H9 (cell line): ENCODE data around the gene TFG. TPM values are rescaled to one million over a fixed set of nuclear protein-coding genes. Genes with fewer than 3 reads are reported as not detected.

ENCODE experiments used
- DNase-seq: peaks from one replicate; pipeline ENCODE4 v3.0.0-alpha.2; 2017
- H2AFZ ChIP-seq: one replicate; pipeline ENCODE4 v1.6.1; 2013; ENCODE audit warnings: mild to moderate bottlenecking, low read length, control low read depth, moderate library complexity
- H2AK5ac ChIP-seq: 2 replicates; pipeline ENCODE4 v1.6.1; 2013; ENCODE audit warnings: low read length, control low read depth, mixed read lengths; ENCODE audit not compliant: insufficient read length
- H2BK120ac ChIP-seq: one replicate; pipeline ENCODE4 v1.6.1; 2013; ENCODE audit warnings: low read depth, mild to moderate bottlenecking, low read length, control low read depth, inconsistent platforms; ENCODE audit not compliant: poor library complexity, severe bottlenecking
- H2BK12ac ChIP-seq: 2 replicates; pipeline ENCODE4 v1.6.1; 2013; ENCODE audit warnings: low read length, control low read depth, mixed read lengths, low read depth; ENCODE audit not compliant: insufficient read length
- H2BK15ac ChIP-seq: 2 replicates; pipeline ENCODE4 v1.6.1; 2013; ENCODE audit warnings: low read depth, low read length, control low read depth
- H2BK20ac ChIP-seq: one replicate; pipeline ENCODE4 v1.6.1; 2013; ENCODE audit warnings: low read depth, mild to moderate bottlenecking, low read length, control low read depth, inconsistent platforms; ENCODE audit not compliant: poor library complexity, severe bottlenecking
- H2BK5ac ChIP-seq: 2 replicates; pipeline ENCODE4 v1.6.1; 2013; ENCODE audit warnings: low read length, control low read depth, mixed read lengths; ENCODE audit not compliant: insufficient read length
- H3K14ac ChIP-seq: 2 replicates; pipeline ENCODE4 v1.6.1; 2013; ENCODE audit warnings: low read length, control low read depth; ENCODE audit not compliant: insufficient read depth
- H3K18ac ChIP-seq: 2 replicates; pipeline ENCODE4 v1.6.1; 2013; ENCODE audit warnings: low read depth, mild to moderate bottlenecking, mixed read lengths, low read length, control low read depth; ENCODE audit not compliant: insufficient read length
- H3K23ac ChIP-seq: 2 replicates; pipeline ENCODE4 v1.6.1; 2013; ENCODE audit warnings: low read length, control low read depth, mixed read lengths, low read depth; ENCODE audit not compliant: insufficient read length
- H3K23me2 ChIP-seq: 2 replicates; pipeline ENCODE4 v1.6.1; 2013; ENCODE audit warnings: low read depth, mild to moderate bottlenecking, mixed read lengths, low read length, control low read depth; ENCODE audit not compliant: insufficient read length, poor library complexity, severe bottlenecking
- H3K27ac ChIP-seq: 2 replicates; pipeline ENCODE4 v1.5.1; 2013; ENCODE audit warnings: low read length, control low read depth, mixed read lengths, low read depth; ENCODE audit not compliant: insufficient read length
- H3K27me3 ChIP-seq: 2 replicates; pipeline ENCODE4 v1.6.1; 2013; ENCODE audit warnings: low read length, control low read depth, inconsistent platforms; ENCODE audit not compliant: insufficient read depth
- H3K4ac ChIP-seq: 2 replicates; pipeline ENCODE4 v1.6.1; 2013; ENCODE audit warnings: low read depth, mild to moderate bottlenecking, control low read depth, inconsistent platforms, low read length, moderate library complexity
- H3K4me1 ChIP-seq: 2 replicates; pipeline ENCODE4 v1.6.1; 2013; ENCODE audit warnings: low read length, control low read depth, inconsistent platforms; ENCODE audit not compliant: insufficient read depth
- H3K4me2 ChIP-seq: 2 replicates; pipeline ENCODE4 v1.6.1; 2013; ENCODE audit warnings: low read length, control low read depth, mixed read lengths; ENCODE audit not compliant: insufficient read length, insufficient read depth
- H3K56ac ChIP-seq: 2 replicates; pipeline ENCODE4 v1.6.1; 2013; ENCODE audit warnings: low read depth, mild to moderate bottlenecking, mixed read lengths, low read length, control low read depth; ENCODE audit not compliant: insufficient read length
- H3K79me1 ChIP-seq: 2 replicates; pipeline ENCODE4 v1.6.1; 2013; ENCODE audit warnings: low read depth, mild to moderate bottlenecking, moderate library complexity, low read length, control low read depth, inconsistent platforms; ENCODE audit not compliant: insufficient read depth, poor library complexity, severe bottlenecking
- H3K79me2 ChIP-seq: 2 replicates; pipeline ENCODE4 v1.6.1; 2013; ENCODE audit warnings: low read length, control low read depth, inconsistent platforms; ENCODE audit not compliant: insufficient read depth
- H3K9ac ChIP-seq: 2 replicates; pipeline ENCODE4 v1.6.1; 2013; ENCODE audit warnings: low read length, control low read depth, mixed read lengths; ENCODE audit not compliant: insufficient read length; ENCODE audit errors: extremely low read depth
- H3K9me3 ChIP-seq: one replicate; pipeline ENCODE4 v1.6.1; 2013; ENCODE audit warnings: low read depth, low read length, inconsistent platforms; ENCODE audit not compliant: control insufficient read depth
- H3T11ph ChIP-seq: one replicate; pipeline ENCODE4 v1.6.1; 2013; ENCODE audit warnings: mild to moderate bottlenecking, low read length, control low read depth, inconsistent platforms
- H4K20me1 ChIP-seq: one replicate; pipeline ENCODE4 v1.6.1; 2013; ENCODE audit not compliant: control insufficient read depth, insufficient read length, insufficient read depth
- H4K5ac ChIP-seq: 2 replicates; pipeline ENCODE4 v1.6.1; 2013; ENCODE audit warnings: low read depth, mild to moderate bottlenecking, mixed read lengths, low read length, control low read depth; ENCODE audit not compliant: insufficient read length
- H4K8ac ChIP-seq: replicated peaks from 2 replicates; pipeline ENCODE4 v1.6.1; 2013; ENCODE audit warnings: low read length, control low read depth, mixed read lengths, low read depth; ENCODE audit not compliant: insufficient read length
- H4K91ac ChIP-seq: 2 replicates; pipeline ENCODE4 v1.6.1; 2013; ENCODE audit warnings: low read depth, mild to moderate bottlenecking, moderate library complexity, mixed read lengths, low read length, control low read depth; ENCODE audit not compliant: insufficient read length
- H3K27ac Mint-ChIP-seq, 3 experiments: 2 replicates in 2 of 3; 3 replicates in 1 of 3; pipeline ENCODE4 v1.8.0; 2020 to 2021; ENCODE audit warnings: mixed read lengths in 3 of 3, mild to moderate bottlenecking in 1 of 3, moderate library complexity in 1 of 3
- H3K27me3 Mint-ChIP-seq: 2 replicates; pipeline ENCODE4 v1.8.0; 2021; ENCODE audit warnings: low read depth, mild to moderate bottlenecking, moderate library complexity, mixed read lengths
- H3K36me3 Mint-ChIP-seq, 3 experiments: 2 replicates in 2 of 3; 3 replicates in 1 of 3; pipeline ENCODE4 v1.8.0; 2020 to 2021; ENCODE audit warnings: low read depth in 3 of 3, mixed read lengths in 3 of 3; ENCODE audit not compliant: insufficient read depth in 1 of 3
- H3K4me1 Mint-ChIP-seq, 2 experiments: 2 replicates each; pipeline ENCODE4 v1.8.0; 2020; ENCODE audit warnings: mixed read lengths in 2 of 2
- H3K4me3 Mint-ChIP-seq, 2 experiments: 2 replicates in 1 of 2; 3 replicates in 1 of 2; pipeline ENCODE4 v1.8.0; 2020 to 2021; ENCODE audit warnings: mild to moderate bottlenecking in 2 of 2, mixed read lengths in 2 of 2, moderate library complexity in 1 of 2
- H3K9me3 Mint-ChIP-seq, 2 experiments: 2 replicates in 1 of 2; 3 replicates in 1 of 2; pipeline ENCODE4 v1.8.0; 2020; ENCODE audit warnings: mild to moderate bottlenecking in 2 of 2, mixed read lengths in 2 of 2, moderate library complexity in 1 of 2
- WGBS: extraction: QIAGEN DNeasy Blood & Tissue Kit; methylation state at CpG from one replicate; pipeline ENCODE4 v1.1.7; 2013; ENCODE audit warnings: missing lambda C conversion rate, low lambda C conversion rate, mixed read lengths; ENCODE audit not compliant: insufficient read length; ENCODE audit errors: extremely low coverage; 5-methylcytosine and 5-hydroxymethylcytosine counted together
- total RNA-seq: library from RNA; stranded (reverse); gene quantifications from 2 replicates; pipeline ENCODE4 v1.2.1, GENCODE V29; 2021
- TF ChIP-seq, protein P1 (sequence below): fragments of 200-600 bp; sonication (generic); conservative IDR thresholded peaks from 3 replicates; pipeline ENCODE4 v1.8.0; 2021; ENCODE audit warnings: antibody characterized with exemption, mild to moderate bottlenecking

Gene TFG
- total RNA-seq, 1 experiment from 2014 or later, result 80.7 TPM

DNA sequence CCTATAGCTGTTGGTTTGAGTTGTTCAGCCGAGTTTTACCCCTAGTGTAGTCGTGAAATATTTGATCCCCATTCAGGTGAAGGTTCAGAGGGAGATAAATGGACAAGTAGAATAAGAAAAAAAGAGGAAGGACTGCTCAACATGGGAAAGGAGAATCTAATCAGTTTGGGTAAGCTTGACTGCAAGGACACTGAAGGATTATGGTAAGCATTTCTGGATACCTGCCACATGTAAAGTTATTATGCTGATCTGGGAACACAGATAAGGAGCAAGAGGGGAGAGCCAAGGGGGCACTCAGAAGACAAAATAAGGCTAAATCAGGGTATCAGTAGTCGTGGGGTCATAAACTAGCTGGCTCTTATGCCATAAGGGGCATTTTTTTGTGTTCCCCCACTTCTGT, 49.9 kb downstream of the TFG start:
- Mint-ChIP-seq H3K9me3 (no peaks in the 10 kb centered on the region), H3K36me3 (no peaks in the 10 kb centered on the region; a peak in 1 of 7 replicates), H3K4me3 (no peak overlapping the region), H3K4me1 (peaks cover 31 to 37% of the 10 kb centered on the region in 2 experiments), H3K27ac (peak overlapping the region in 1 of 3 experiments; percentile 6; a peak in 2 of 7 replicates), H3K27me3 (no peaks in the 10 kb centered on the region)
- no peaks in the 10 kb centered on the region for H3K4me1 ChIP-seq
- no peak overlapping the region for H2BK20ac ChIP-seq
- H4K8ac ChIP-seq, result no peak overlapping the region
- no peaks in the 10 kb centered on the region for H3K79me2 ChIP-seq
- H3K9ac ChIP-seq, result no peak overlapping the region
- H2BK120ac ChIP-seq, result no peak overlapping the region
- H3K18ac ChIP-seq, result no peak overlapping the region
- TF ChIP-seq, protein P1, sequence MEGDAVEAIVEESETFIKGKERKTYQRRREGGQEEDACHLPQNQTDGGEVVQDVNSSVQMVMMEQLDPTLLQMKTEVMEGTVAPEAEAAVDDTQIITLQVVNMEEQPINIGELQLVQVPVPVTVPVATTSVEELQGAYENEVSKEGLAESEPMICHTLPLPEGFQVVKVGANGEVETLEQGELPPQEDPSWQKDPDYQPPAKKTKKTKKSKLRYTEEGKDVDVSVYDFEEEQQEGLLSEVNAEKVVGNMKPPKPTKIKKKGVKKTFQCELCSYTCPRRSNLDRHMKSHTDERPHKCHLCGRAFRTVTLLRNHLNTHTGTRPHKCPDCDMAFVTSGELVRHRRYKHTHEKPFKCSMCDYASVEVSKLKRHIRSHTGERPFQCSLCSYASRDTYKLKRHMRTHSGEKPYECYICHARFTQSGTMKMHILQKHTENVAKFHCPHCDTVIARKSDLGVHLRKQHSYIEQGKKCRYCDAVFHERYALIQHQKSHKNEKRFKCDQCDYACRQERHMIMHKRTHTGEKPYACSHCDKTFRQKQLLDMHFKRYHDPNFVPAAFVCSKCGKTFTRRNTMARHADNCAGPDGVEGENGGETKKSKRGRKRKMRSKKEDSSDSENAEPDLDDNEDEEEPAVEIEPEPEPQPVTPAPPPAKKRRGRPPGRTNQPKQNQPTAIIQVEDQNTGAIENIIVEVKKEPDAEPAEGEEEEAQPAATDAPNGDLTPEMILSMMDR, result no peak
- H3K23me2 ChIP-seq, result no peaks in the 10 kb centered on the region
- H4K20me1 ChIP-seq, result no peaks in the 10 kb centered on the region
- no peak overlapping the region for H4K91ac ChIP-seq
- no peak overlapping the region for H3K14ac ChIP-seq
- no peak overlapping the region for H3K23ac ChIP-seq
- H2AFZ ChIP-seq, result no peak overlapping the region
- H3T11ph ChIP-seq, result no peak overlapping the region
- no peaks in the 10 kb centered on the region for H3K27me3 ChIP-seq
- no peak overlapping the region for H2BK15ac ChIP-seq
- no peak overlapping the region for H2BK5ac ChIP-seq
- H3K4me2 ChIP-seq, result no peak overlapping the region
- WGBS, result no CpG with 5 or more reads among the region's 3 CpGs
- no peak for DNase-seq
- no peaks in the 10 kb centered on the region for H3K79me1 ChIP-seq
- no peaks in the 10 kb centered on the region for H3K9me3 ChIP-seq
- H3K27ac ChIP-seq, result no peak overlapping the region
- H2BK12ac ChIP-seq, result no peak overlapping the region
- no peak overlapping the region for H3K56ac ChIP-seq
- H3K4ac ChIP-seq, result no peak overlapping the region
- H2AK5ac ChIP-seq, result no peak overlapping the region
- H4K5ac ChIP-seq, result no peak overlapping the region
